Nephron (organoid): ENCODE results near the gene ADGRL1.

Experiments
- H3K27ac Mint-ChIP-seq, 3 experiments: 2 replicates each; pipeline ENCODE4 v1.8.0; 2020; ENCODE audit warnings: mixed read lengths in 3 of 3, mild to moderate bottlenecking in 2 of 3, moderate library complexity in 1 of 3
- H3K27me3 Mint-ChIP-seq: 2 replicates; pipeline ENCODE4 v1.8.0; 2021; ENCODE audit warnings: low read depth, mild to moderate bottlenecking, moderate library complexity, mixed read lengths
- H3K36me3 Mint-ChIP-seq: 2 replicates; pipeline ENCODE4 v1.8.0; 2020; ENCODE audit warnings: low read depth, mixed read lengths
- H3K4me1 Mint-ChIP-seq: 2 replicates; pipeline ENCODE4 v1.8.0; 2020; ENCODE audit warnings: mixed read lengths
- H3K4me3 Mint-ChIP-seq, 3 experiments: 2 replicates each; pipeline ENCODE4 v1.8.0; 2020; ENCODE audit warnings: mild to moderate bottlenecking in 3 of 3, mixed read lengths in 3 of 3, moderate library complexity in 2 of 3
- H3K9me3 Mint-ChIP-seq: 2 replicates; pipeline ENCODE4 v1.8.0; 2020; ENCODE audit warnings: mixed read lengths
- CTCF ChIP-seq, 3 experiments: fragments of 200-600 bp; sonication (generic); IDR thresholded peaks; one replicate each; pipeline ENCODE4 v1.5.0; 2021; ENCODE audit warnings: antibody characterized with exemption in 3 of 3; ENCODE audit not compliant: unreplicated experiment in 3 of 3

Gene ADGRL1

GRCh38 chr19:14142262-14143190 is 63.4 kb downstream of the ADGRL1 start:
- Mint-ChIP-seq H3K9me3 (no peaks in the 10 kb centered on the region), H3K27ac (peak overlapping the region in 1 of 3 experiments; percentile 23), H3K36me3 (no peaks in the 10 kb centered on the region), H3K4me3 (no peak overlapping the region), H3K27me3 (no peaks in the 10 kb centered on the region), H3K4me1 (peaks cover 17% of the 10 kb centered on the region)
- TF ChIP-seq CTCF (IDR thresholded peaks at IDR 0.05; ENCODE audit: unreplicated experiment in 3 of 3), result no peak

- Mint-ChIP-seq H3K27ac (no peak overlapping the region), H3K9me3 (no peaks in the 10 kb centered on the region), H3K27me3 (no peaks in the 10 kb centered on the region), H3K4me1 (peaks cover 17% of the 10 kb centered on the region), H3K36me3 (no peaks in the 10 kb centered on the region), H3K4me3 (no peak overlapping the region)
- TF ChIP-seq CTCF (IDR thresholded peaks at IDR 0.05; ENCODE audit: unreplicated experiment in 3 of 3), result no peak
Measured at GRCh38 chr19:14141041-14141440, 64.9 kb downstream of the ADGRL1 start.

GRCh38 chr19:14139944-14140343 is 66.0 kb downstream of the ADGRL1 start:
- H3K9me3 Mint-ChIP-seq, result no peaks in the 10 kb centered on the region
- H3K36me3 Mint-ChIP-seq, result no peaks in the 10 kb centered on the region
- H3K4me1 Mint-ChIP-seq, result peaks cover 24% of the 10 kb centered on the region
- H3K27me3 Mint-ChIP-seq, result no peaks in the 10 kb centered on the region
- no peak for TF ChIP-seq CTCF (IDR thresholded peaks at IDR 0.05; ENCODE audit: unreplicated experiment in 3 of 3)
- H3K4me3 Mint-ChIP-seq, result peak overlapping the region; percentile 67 to 81 (median 77)
- peak overlapping the region; percentile 9 to 72 (median 41) for H3K27ac Mint-ChIP-seq

- peak overlapping the region; percentile 40 to 74 (median 60) for H3K27ac Mint-ChIP-seq
- H3K4me3 Mint-ChIP-seq, result peak overlapping the region; percentile 71 to 83 (median 82)
- no peaks in the 10 kb centered on the region for H3K27me3 Mint-ChIP-seq
- peaks cover 33% of the 10 kb centered on the region for H3K4me1 Mint-ChIP-seq
- no peak for TF ChIP-seq CTCF (IDR thresholded peaks at IDR 0.05; ENCODE audit: unreplicated experiment in 3 of 3)
- no peaks in the 10 kb centered on the region for H3K9me3 Mint-ChIP-seq
- H3K36me3 Mint-ChIP-seq, result no peaks in the 10 kb centered on the region
Measured at GRCh38 chr19:14138576-14139265, 67.2 kb downstream of the ADGRL1 start.

GRCh38 chr19:14136509-14137281 is 69.3 kb downstream of the ADGRL1 start, which contains the start of gene ASF1B:
Gene ASF1B (minus strand): TSS chr19:14136589. CDS start chr19:14136456, 133 bp downstream.
- peak; percentile 79 to 86 (median 83) for TF ChIP-seq CTCF (IDR thresholded peaks at IDR 0.05; ENCODE audit: unreplicated experiment in 3 of 3)
- H3K4me3 Mint-ChIP-seq, result peak within 1 kb of the TSS; percentile 84 to 90 (median 89)
- peak within 1 kb of the TSS; percentile 75 to 90 (median 84) for H3K27ac Mint-ChIP-seq
- H3K9me3 Mint-ChIP-seq, result no peaks in the 10 kb centered on the region
- H3K36me3 Mint-ChIP-seq, result no peaks in the 10 kb centered on the region
- no peaks in the 10 kb centered on the region for H3K27me3 Mint-ChIP-seq
- peaks cover 28% of the 10 kb centered on the region for H3K4me1 Mint-ChIP-seq
